Measurements from ENCODE around the gene TLDC2. TPM values are rescaled to one million over a fixed set of nuclear protein-coding genes. Genes with fewer than 3 reads are reported as not detected.
A peak's percentile ranks its signal among the peaks of the same experiment; 100 is the strongest.
"Not testable (repeated sequence)": the region's sequence is repeated elsewhere in the genome, so short reads cannot be mapped to it uniquely, and the experiment has no call there.

Gene TLDC2
- total RNA-seq, 1 donor from 2014 or later: not detected

DNA sequence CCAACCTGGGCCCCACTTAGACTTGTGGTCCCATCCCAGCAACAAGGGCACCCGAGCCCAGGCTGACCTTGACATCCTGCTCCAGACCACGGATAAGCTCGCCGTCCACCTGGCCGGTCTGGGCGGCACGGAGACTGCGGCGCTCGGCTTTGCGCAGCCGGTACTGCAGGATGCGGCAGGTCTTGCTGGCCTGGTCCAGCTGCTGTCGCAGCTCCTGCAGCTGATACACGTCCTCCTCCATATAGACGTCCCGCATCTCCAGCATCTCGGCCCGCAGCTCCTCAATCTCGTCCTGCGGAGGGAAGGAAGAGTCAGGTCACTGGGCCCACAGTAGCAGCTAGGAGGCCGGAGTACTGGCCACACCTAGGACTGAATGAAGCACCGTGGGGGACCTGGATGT lies 36.8 kb upstream of the TLDC2 start:
- H3K27me3 Mint-ChIP-seq (ENCODE audit: insufficient read depth): no peaks in the 10 kb centered on the region
- intact Hi-C loops (cut with micrococcal nuclease): loop anchor here (10.0 kb wide), 1 partner anchor 374 kb away; no protein-coding TSS in a partner anchor
- H3K36me3 Mint-ChIP-seq (ENCODE audit: low read depth): no peaks in the 10 kb centered on the region
- DNase-seq (ENCODE audit: low spot score): no peak
- H3K4me1 Mint-ChIP-seq (ENCODE audit: low read depth): peaks cover 45% of the 10 kb centered on the region
- H3K9me3 Mint-ChIP-seq: no peaks in the 10 kb centered on the region
- no peak overlapping the region for H3K4me3 Mint-ChIP-seq
- H3K27ac Mint-ChIP-seq: no peak overlapping the region

DNA sequence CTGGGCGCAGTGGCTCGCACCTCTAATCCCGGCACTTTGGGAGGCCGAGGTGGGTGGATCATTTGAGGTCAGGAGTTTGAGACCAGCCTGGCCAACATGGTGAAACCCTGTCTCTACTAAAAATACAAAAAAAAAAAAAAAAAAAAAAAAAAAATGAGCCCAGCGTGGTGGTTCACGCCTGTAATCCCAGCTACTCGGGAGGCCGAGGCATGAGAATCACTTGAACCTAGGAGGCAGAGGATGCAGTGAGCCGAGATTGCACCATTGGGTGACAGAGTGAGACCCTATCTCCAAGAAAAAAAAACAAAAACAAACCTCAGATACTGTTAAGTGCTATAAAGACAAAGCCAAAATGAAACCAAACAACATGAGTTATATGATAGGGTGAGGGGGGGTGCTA lies 34.9 kb upstream of the TLDC2 start:
- H3K27me3 Mint-ChIP-seq (ENCODE audit: insufficient read depth); DNase-seq (ENCODE audit: low spot score); H3K36me3 Mint-ChIP-seq (ENCODE audit: low read depth); H3K9me3 Mint-ChIP-seq; intact Hi-C loops (cut with micrococcal nuclease); H3K4me3 Mint-ChIP-seq: not testable (repeated sequence)
- H3K4me1 Mint-ChIP-seq (ENCODE audit: low read depth): peaks cover 33% of the 10 kb centered on the region
- H3K27ac Mint-ChIP-seq: peak overlapping the region; percentile 66

DNA sequence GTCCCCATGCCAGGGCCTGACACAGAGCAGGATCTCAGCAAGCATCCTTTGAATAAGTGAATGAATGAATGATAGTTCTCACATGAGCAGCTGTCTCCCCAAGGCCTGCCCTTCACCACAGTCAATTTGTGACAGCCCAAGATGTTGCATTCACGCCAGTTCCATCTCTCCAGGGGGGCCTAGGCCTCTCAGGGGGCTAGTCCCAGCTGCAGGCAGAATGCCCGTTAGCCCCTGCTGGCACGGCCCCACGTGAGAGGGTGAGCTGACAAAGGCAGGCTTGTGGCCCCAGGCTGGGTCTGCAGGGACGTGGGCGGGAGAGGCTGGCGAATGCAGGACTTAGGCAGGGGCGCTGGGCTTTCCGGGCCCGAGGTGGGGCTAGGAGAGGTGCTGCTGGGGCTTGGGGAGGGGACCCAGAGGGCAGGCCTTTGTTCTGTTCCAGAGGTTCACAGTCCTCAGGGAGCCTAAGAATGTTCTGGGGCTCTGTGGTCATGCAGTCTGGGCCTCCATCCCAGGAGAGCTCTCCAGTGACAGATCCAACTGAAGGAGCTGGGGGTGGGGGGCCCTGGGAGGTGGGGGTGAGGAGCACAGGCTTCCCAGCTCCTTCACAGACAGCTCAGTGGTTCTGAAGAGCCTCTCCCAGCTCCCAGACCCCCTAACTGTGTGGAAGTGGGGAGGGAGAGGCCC lies 30.5 kb upstream of the TLDC2 start:
- no peaks in the 10 kb centered on the region for H3K36me3 Mint-ChIP-seq (ENCODE audit: low read depth)
- intact Hi-C loops (cut with micrococcal nuclease): no loop called here
- DNase-seq (ENCODE audit: low spot score): no peak
- H3K9me3 Mint-ChIP-seq: no peaks in the 10 kb centered on the region
- H3K4me1 Mint-ChIP-seq (ENCODE audit: low read depth): peaks cover 19% of the 10 kb centered on the region
- H3K27me3 Mint-ChIP-seq (ENCODE audit: insufficient read depth): peaks cover 2% of the 10 kb centered on the region
- H3K27ac Mint-ChIP-seq: no peak overlapping the region
- H3K4me3 Mint-ChIP-seq: no peak overlapping the region

DNA sequence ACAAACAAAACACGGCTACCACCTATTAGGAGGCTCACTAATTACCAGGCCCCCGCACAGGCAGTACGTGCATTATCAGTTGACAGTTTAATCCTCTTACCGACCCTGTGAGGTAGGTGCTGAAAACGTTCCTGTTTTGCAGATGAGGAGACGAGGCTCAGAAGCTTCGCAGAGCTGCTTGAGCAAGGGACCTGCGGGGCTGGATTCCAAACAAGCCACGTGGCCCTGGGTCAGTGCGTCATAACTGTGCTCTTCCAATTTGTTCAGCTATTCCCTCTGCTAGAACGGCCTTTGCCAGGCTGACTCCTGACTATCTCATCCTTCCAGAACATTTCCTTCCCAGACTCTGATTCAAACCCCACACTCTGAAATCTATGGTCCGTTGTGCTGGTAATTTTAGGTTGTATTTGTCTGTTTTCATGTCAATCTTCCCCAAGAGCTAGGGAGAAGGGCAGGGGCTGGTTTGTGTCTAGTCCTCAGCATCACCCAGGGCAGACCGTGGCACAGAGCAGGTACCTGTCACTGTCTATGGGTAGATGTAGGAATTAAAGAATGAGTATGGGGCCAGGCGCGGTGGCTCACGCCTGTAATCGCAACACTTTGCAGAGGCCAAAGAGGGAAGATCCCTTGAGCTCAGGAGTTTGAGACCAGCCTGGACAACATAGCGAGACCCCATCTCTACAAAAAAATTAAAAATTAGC lies 28.8 kb upstream of the TLDC2 start:
- Mint-ChIP-seq H3K27ac (no peak overlapping the region), H3K9me3 (peaks cover 4% of the 10 kb centered on the region), H3K27me3 (ENCODE audit: insufficient read depth) (peaks cover 4% of the 10 kb centered on the region), H3K4me1 (ENCODE audit: low read depth) (peaks cover 10% of the 10 kb centered on the region), H3K36me3 (ENCODE audit: low read depth) (no peaks in the 10 kb centered on the region), H3K4me3 (no peak overlapping the region)
- no peak for DNase-seq (ENCODE audit: low spot score)
- intact Hi-C loops (cut with micrococcal nuclease): no loop called here

DNA sequence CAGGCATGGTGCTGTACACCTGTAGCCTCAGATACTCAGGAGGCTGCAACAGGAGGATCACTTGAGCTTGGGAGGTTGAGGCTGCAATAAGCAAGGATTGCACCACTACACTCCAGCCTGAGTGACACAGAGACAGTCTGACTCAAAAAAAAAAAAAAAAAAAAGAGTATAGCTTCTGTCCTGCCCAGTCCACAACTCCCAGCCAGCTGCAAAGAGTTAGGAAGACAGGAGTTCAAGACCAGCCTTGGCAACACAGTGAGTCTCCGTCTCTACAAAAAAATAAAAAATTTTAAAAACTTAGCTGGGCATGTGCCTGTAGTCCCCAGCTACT lies 28.3 kb upstream of the TLDC2 start:
- H3K36me3 Mint-ChIP-seq (ENCODE audit: low read depth): no peaks in the 10 kb centered on the region
- H3K4me1 Mint-ChIP-seq (ENCODE audit: low read depth): peaks cover 8% of the 10 kb centered on the region
- no peak for DNase-seq (ENCODE audit: low spot score)
- intact Hi-C loops (cut with micrococcal nuclease): no loop called here
- H3K27me3 Mint-ChIP-seq (ENCODE audit: insufficient read depth): peaks cover 4% of the 10 kb centered on the region
- no peak overlapping the region for H3K27ac Mint-ChIP-seq
- no peak overlapping the region for H3K4me3 Mint-ChIP-seq
- H3K9me3 Mint-ChIP-seq: peaks cover 4% of the 10 kb centered on the region

DNA sequence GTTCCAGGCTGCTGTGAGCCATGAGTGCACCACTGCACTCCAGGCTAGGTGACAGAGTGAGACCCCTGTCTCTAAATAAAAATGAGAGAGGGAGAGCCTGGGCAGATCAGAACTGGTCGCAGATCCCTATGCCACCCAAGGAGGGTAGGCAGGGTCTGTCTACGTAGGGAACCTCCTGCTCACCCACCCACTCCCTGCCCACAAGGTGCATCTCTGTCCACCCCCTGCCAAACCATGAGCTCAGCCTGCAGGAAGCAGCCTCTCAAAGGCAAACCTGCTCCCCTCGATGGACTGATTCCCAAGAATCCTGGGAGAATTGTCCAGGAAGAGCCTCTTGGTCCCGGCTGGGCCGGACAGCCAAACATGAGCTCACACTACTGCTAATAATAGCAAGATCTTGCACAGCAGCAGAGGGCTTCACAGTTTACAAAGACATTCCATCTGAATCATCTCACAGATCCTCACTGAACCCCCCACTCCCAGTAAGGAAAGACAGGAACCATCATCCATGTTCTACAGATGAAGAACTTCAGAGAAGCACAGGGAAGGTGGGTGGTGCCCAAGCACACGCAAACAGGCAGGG lies 27.8 kb upstream of the TLDC2 start:
- Mint-ChIP-seq H3K27ac (no peak overlapping the region), H3K27me3 (ENCODE audit: insufficient read depth) (peaks cover 4% of the 10 kb centered on the region), H3K9me3 (peaks cover 4% of the 10 kb centered on the region), H3K4me1 (ENCODE audit: low read depth) (peaks cover 7% of the 10 kb centered on the region), H3K4me3 (no peak overlapping the region), H3K36me3 (ENCODE audit: low read depth) (no peaks in the 10 kb centered on the region)
- DNase-seq (ENCODE audit: low spot score): no peak
- intact Hi-C loops (cut with micrococcal nuclease): no loop called here

DNA sequence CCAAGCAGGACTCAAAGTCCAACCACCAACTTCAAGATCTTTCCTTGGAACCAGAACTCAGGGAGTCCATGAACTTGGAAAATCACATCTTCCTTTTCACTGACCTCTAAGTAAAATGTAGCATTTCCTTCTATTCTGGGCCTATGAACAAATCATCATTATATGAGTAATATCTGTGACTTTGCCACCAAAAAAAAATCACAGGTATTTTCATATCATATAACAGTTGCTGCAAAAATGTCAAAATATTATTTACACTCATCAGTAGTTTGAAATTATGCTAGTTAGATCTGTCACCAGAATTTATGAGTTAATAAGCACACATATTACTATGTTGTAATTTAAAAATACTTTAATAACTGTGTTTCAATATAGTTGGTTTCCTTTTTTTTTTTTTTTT lies 27.3 kb upstream of the TLDC2 start:
- intact Hi-C loops (cut with micrococcal nuclease): no loop called here
- H3K4me1 Mint-ChIP-seq (ENCODE audit: low read depth): peaks cover 2% of the 10 kb centered on the region
- H3K36me3 Mint-ChIP-seq (ENCODE audit: low read depth): no peaks in the 10 kb centered on the region

DNA sequence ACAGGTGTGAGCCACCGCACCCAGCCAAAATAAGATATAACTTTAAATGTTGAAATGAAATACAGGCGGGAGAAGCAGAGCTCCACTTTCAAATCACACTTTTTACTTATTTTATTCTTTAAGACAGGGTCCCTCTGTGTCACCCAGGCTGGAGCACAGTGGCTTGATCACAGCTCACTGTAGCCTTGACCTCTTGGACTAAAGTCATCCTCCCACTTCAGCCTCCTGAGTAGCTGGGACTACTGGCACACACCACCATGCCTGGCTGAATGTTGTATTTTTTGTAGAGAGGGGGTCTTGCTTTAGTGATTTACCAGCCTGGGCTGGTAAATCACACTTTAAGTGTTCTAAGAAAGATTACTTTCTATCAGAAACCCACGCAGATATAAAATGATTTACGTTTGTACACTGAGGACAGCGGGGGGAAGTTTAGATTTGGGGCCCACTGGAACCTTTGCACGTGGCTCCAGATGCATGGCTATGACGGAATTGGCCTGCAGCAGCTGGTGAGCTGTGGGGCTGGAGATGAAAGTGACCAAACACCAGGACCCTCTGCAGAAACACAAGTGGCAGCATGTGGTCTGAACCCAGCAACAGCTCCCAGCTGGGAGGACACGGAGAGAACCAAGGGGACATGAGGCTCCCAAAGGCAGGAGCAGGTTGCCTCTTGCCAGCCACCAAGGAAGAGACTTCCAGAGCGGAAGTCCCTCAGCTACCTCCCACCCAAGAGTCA lies 26.4 kb upstream of the TLDC2 start:
- H3K9me3 Mint-ChIP-seq: peaks cover 4% of the 10 kb centered on the region
- intact Hi-C loops (cut with micrococcal nuclease): no loop called here
- H3K27me3 Mint-ChIP-seq (ENCODE audit: insufficient read depth): peaks cover 4% of the 10 kb centered on the region
- no peaks in the 10 kb centered on the region for H3K4me1 Mint-ChIP-seq (ENCODE audit: low read depth)
- no peak overlapping the region for H3K4me3 Mint-ChIP-seq
- H3K27ac Mint-ChIP-seq: no peak overlapping the region
- H3K36me3 Mint-ChIP-seq (ENCODE audit: low read depth): no peaks in the 10 kb centered on the region
- DNase-seq (ENCODE audit: low spot score): no peak

More for the DNA sequence above, 27.3 kb upstream of the TLDC2 start:
- H3K27ac Mint-ChIP-seq: no peak overlapping the region
- H3K27me3 Mint-ChIP-seq (ENCODE audit: insufficient read depth): peaks cover 4% of the 10 kb centered on the region
- no peak overlapping the region for H3K4me3 Mint-ChIP-seq
- DNase-seq (ENCODE audit: low spot score): no peak
- peaks cover 4% of the 10 kb centered on the region for H3K9me3 Mint-ChIP-seq

DNA sequence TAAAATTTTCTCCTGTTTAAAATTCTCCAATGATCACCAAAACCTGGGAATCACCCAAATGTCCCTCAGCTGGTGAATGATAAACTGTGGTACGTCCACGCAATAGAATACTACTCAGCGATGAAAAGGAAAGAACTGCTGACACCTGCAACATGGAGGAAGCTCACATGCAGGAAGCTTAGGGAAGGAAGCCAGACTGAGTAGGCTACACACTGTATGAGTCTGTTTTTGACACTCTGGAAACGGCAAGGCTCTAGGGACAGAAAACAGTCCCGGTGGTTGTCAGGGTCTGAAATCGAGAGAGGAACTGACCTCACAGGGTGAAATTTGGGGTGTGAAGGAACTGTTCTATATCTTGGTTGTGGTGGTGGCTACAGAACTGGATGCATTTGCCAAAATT lies 25.2 kb upstream of the TLDC2 start:
- Mint-ChIP-seq H3K4me1 (ENCODE audit: low read depth) (no peaks in the 10 kb centered on the region), H3K27ac (no peak overlapping the region), H3K36me3 (ENCODE audit: low read depth) (no peaks in the 10 kb centered on the region), H3K4me3 (no peak overlapping the region), H3K27me3 (ENCODE audit: insufficient read depth) (peaks cover 4% of the 10 kb centered on the region), H3K9me3 (peaks cover 4% of the 10 kb centered on the region)
- DNase-seq (ENCODE audit: low spot score): no peak
- intact Hi-C loops (cut with micrococcal nuclease): no loop called here

DNA sequence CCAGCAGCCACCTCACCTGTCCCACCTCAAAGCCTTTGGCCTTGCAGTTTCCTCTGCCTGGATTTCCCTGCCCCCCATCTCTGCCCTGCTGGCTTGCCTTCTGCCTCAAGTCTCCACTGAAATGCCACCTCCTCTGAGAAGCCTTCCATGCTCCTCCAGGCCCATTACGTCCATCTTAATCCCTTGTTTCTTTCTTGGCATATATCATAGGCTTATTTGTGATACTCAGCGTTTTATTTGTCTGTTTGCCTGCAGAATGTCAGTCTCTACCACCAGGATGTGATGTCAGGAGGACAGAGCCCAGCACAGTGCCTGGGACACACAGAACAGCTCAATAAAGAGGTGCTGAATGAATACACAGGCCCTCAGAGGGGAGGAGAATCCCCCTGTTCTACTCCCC lies 24.4 kb upstream of the TLDC2 start:
- intact Hi-C loops (cut with micrococcal nuclease): no loop called here
- no peak for DNase-seq (ENCODE audit: low spot score)
- no peak overlapping the region for H3K27ac Mint-ChIP-seq
- H3K4me3 Mint-ChIP-seq: no peak overlapping the region
- peaks cover 4% of the 10 kb centered on the region for H3K27me3 Mint-ChIP-seq (ENCODE audit: insufficient read depth)
- H3K9me3 Mint-ChIP-seq: peaks cover 4% of the 10 kb centered on the region
- H3K36me3 Mint-ChIP-seq (ENCODE audit: low read depth): no peaks in the 10 kb centered on the region
- peaks cover 7% of the 10 kb centered on the region for H3K4me1 Mint-ChIP-seq (ENCODE audit: low read depth)

DNA sequence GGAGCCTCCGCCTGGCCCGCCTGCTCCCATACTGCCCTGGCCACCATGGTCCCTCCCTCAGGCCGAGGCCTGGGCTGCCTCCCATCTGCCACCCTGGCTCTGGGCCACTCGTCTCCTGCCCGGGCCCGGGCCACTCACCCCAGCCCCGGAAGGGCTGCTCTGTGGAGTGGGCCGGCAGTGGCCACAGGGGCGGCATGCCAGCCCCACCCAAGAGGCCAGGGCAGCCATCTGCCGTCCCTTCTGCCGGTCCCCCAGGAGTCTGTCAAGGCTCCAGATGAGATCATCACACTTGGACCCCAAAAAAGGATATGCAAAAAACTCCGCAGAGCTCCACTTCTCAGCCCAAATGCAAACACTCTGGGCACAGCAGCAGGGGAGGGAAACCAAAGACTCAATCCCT lies 23.8 kb upstream of the TLDC2 start:
- no peak for DNase-seq (ENCODE audit: low spot score)
- Mint-ChIP-seq H3K36me3 (ENCODE audit: low read depth) (no peaks in the 10 kb centered on the region), H3K9me3 (peaks cover 4% of the 10 kb centered on the region), H3K27me3 (ENCODE audit: insufficient read depth) (peaks cover 4% of the 10 kb centered on the region), H3K27ac (no peak overlapping the region), H3K4me3 (no peak overlapping the region), H3K4me1 (ENCODE audit: low read depth) (peaks cover 14% of the 10 kb centered on the region)
- intact Hi-C loops (cut with micrococcal nuclease): no loop called here

DNA sequence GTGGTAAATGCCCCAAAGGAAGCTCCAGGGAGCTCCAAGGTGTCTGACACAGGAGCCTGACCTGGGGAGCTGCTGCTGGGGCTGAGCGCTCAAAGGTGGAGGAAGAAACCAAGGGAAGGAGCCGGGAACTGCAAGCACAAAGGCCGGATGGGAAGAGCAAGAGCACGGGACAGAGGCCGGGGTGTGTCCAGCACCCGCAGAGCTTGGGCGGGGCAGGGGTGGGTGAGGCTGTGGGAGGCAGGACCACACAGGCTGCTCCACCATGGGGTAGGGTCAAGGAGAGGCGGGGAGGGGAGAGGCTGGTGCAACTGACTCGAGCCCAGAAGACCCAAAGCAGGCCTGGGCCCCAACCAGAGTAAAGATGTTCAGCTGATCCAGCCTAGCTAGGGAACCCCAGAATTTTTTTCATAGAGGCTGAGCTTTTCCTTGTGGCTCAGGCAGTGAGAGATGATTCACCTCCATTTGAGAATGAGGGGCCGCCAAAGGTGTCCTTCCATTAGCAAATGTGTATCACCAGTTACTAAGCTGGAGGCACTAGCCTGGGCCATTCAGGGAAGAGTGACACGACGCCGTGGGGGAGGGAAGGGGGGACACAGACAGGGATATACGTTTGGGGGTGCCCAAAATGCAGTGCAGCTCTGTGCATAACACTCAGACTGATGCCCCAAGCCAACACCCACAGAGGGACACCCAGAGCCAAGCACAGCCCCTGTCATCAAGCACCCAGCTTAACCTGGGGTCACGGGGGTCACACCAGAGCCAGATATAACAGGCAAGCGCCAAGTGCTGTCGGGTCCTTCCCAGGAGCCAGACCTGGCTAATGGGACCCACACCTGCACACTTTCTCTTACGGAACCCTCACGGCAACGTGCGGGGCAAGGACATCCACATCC lies 21.3 kb upstream of the TLDC2 start:
- no peak overlapping the region for H3K27ac Mint-ChIP-seq
- H3K4me3 Mint-ChIP-seq: no peak overlapping the region
- H3K9me3 Mint-ChIP-seq: peaks cover 4% of the 10 kb centered on the region
- intact Hi-C loops (cut with micrococcal nuclease): no loop called here
- peaks cover 17% of the 10 kb centered on the region for H3K4me1 Mint-ChIP-seq (ENCODE audit: low read depth)
- H3K27me3 Mint-ChIP-seq (ENCODE audit: insufficient read depth): peaks cover 7% of the 10 kb centered on the region
- H3K36me3 Mint-ChIP-seq (ENCODE audit: low read depth): no peaks in the 10 kb centered on the region
- DNase-seq (ENCODE audit: low spot score): no peak
